ENCODE measurements around the gene IGF2BP2. TPM values are rescaled to one million over a fixed set of nuclear protein-coding genes. Genes with fewer than 3 reads are reported as not detected.
"Not testable (repeated sequence)": the region's sequence is repeated elsewhere in the genome, so short reads cannot be mapped to it uniquely, and the experiment has no call there.

IGF2BP2 gene
- total RNA-seq (2014; rRNA removed; shearing (Covaris generic)) = 44.6 and 69.2 TPM in 2 replicates

- DNase-seq (ENCODE audit: low read depth) = peak; percentile 90
These were observed at the start of gene IGF2BP2 for GRCh38 chr3:185825006-185825638. IGF2BP2 (minus strand) TSS chr3:185825042; CDS start chr3:185824960, 82 bp downstream.

GRCh38 chr3:185874119-185874518, 49.3 kb upstream of the IGF2BP2 start:
- no peak for DNase-seq (ENCODE audit: low read depth)

GRCh38 chr3:185867650-185868049, 42.8 kb upstream of the IGF2BP2 start:
- DNase-seq (ENCODE audit: low read depth) = no peak

GRCh38 chr3:185866995-185867394, 42.2 kb upstream of the IGF2BP2 start:
- DNase-seq (ENCODE audit: low read depth) = no peak

GRCh38 chr3:185866555-185866954, 41.7 kb upstream of the IGF2BP2 start:
- DNase-seq (ENCODE audit: low read depth) = no peak

- DNase-seq (ENCODE audit: low read depth) = no peak
These were observed 40.4 kb upstream of the IGF2BP2 start for GRCh38 chr3:185865247-185865646.

- DNase-seq (ENCODE audit: low read depth) = no peak
These were observed 39.9 kb upstream of the IGF2BP2 start for GRCh38 chr3:185864767-185865166.

GRCh38 chr3:185862920-185863319, 38.1 kb upstream of the IGF2BP2 start:
- DNase-seq (ENCODE audit: low read depth) = no peak

- DNase-seq (ENCODE audit: low read depth) = no peak
These were observed 34.6 kb upstream of the IGF2BP2 start for GRCh38 chr3:185859294-185859972.

- no peak for DNase-seq (ENCODE audit: low read depth)
These were observed 33.8 kb upstream of the IGF2BP2 start for GRCh38 chr3:185858502-185859225.

GRCh38 chr3:185857208-185857607, 32.4 kb upstream of the IGF2BP2 start:
- DNase-seq (ENCODE audit: low read depth) = no peak

- DNase-seq (ENCODE audit: low read depth) = no peak
These were observed 31.8 kb upstream of the IGF2BP2 start for GRCh38 chr3:185856652-185857051.

GRCh38 chr3:185853771-185854170, 28.9 kb upstream of the IGF2BP2 start:
- not testable (repeated sequence) for DNase-seq (ENCODE audit: low read depth)

GRCh38 chr3:185852635-185853034, 27.8 kb upstream of the IGF2BP2 start:
- no peak for DNase-seq (ENCODE audit: low read depth)

GRCh38 chr3:185851959-185852358, 27.1 kb upstream of the IGF2BP2 start:
- DNase-seq (ENCODE audit: low read depth) = no peak

- no peak for DNase-seq (ENCODE audit: low read depth)
These were observed 26.2 kb upstream of the IGF2BP2 start for GRCh38 chr3:185851046-185851445.

- no peak for DNase-seq (ENCODE audit: low read depth)
These were observed 22.7 kb upstream of the IGF2BP2 start for GRCh38 chr3:185847506-185847905.

- no peak for DNase-seq (ENCODE audit: low read depth)
These were observed 21.2 kb upstream of the IGF2BP2 start for GRCh38 chr3:185846037-185846436.

GRCh38 chr3:185844051-185844450, 19.2 kb upstream of the IGF2BP2 start:
- no peak for DNase-seq (ENCODE audit: low read depth)

- no peak for DNase-seq (ENCODE audit: low read depth)
These were observed 18.8 kb upstream of the IGF2BP2 start for GRCh38 chr3:185843635-185844034.

- no peak for DNase-seq (ENCODE audit: low read depth)
These were observed 18.3 kb upstream of the IGF2BP2 start for GRCh38 chr3:185843126-185843525.

GRCh38 chr3:185842241-185842640, 17.4 kb upstream of the IGF2BP2 start:
- no peak for DNase-seq (ENCODE audit: low read depth)

Measured in Daoy (cell line).